ENCODE measurements around the gene PARD3B. TPM values are rescaled to one million over a fixed set of nuclear protein-coding genes. Genes with fewer than 3 reads are reported as not detected.

PARD3B gene
- total and polyA plus RNA-seq, 2 donors (not counting 1 experiment from before 2014, with no cell fraction given), result 7.4 to 20.6 TPM

DNA sequence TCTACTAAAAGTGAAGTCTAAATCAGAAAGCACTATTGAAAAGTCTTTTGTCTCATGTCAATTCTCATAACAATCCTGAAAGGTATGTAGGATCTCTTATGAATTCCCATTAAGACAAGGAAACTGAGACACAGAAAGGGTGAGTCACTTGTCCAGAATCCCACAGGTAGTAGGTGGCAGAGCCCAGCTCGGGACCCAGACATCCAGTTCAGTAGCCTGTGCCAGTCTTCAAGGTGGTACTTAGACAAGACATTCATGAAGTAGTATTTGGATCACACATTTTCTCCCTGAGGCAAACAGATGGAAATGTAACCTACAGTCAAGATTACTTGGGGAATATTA is 14.8 kb upstream of the PARD3B start:
- no peak for DNase-seq (ENCODE audit: low read depth in 2 of 2)
- Histone ChIP-seq H4K20me1 (ENCODE audit: control insufficient read depth, extremely low read depth, insufficient read depth, low read length) (no peaks in the 10 kb centered on the region), H3K9me3 (ENCODE audit: control insufficient read depth, insufficient read depth, low read depth, low read length) (no peaks in the 10 kb centered on the region), H3K4me3 (replicated peaks in 1 of 4; ENCODE audit: control extremely low read depth in 1 of 4, insufficient read depth in 1 of 4, low read depth in 3 of 4, low read length in 4 of 4) (no peak overlapping the region), H3K36me3 (ENCODE audit: control insufficient read depth, insufficient read depth, low read length) (no peaks in the 10 kb centered on the region), H3K27ac (ENCODE audit: insufficient read depth, low read length) (no peak overlapping the region), H3K9ac (ENCODE audit: insufficient read depth, low read length) (no peak overlapping the region), H3K27me3 (ENCODE audit: control insufficient read depth, insufficient read depth, low read length) (no peaks in the 10 kb centered on the region), H2AFZ (ENCODE audit: low read length) (no peak overlapping the region), H3K4me2 (ENCODE audit: extremely low read depth, insufficient read depth, low read length) (no peak overlapping the region), H3K79me2 (ENCODE audit: control insufficient read depth, insufficient read depth, low read length) (no peaks in the 10 kb centered on the region), H3K4me1 (ENCODE audit: control insufficient read depth, extremely low read depth, insufficient read depth, low read length) (no peaks in the 10 kb centered on the region)
- no peak for TF ChIP-seq EZH2 (IDR thresholded peaks at IDR 0.05; ENCODE audit: low read length, missing control alignments)
- TF ChIP-seq, protein P1, sequence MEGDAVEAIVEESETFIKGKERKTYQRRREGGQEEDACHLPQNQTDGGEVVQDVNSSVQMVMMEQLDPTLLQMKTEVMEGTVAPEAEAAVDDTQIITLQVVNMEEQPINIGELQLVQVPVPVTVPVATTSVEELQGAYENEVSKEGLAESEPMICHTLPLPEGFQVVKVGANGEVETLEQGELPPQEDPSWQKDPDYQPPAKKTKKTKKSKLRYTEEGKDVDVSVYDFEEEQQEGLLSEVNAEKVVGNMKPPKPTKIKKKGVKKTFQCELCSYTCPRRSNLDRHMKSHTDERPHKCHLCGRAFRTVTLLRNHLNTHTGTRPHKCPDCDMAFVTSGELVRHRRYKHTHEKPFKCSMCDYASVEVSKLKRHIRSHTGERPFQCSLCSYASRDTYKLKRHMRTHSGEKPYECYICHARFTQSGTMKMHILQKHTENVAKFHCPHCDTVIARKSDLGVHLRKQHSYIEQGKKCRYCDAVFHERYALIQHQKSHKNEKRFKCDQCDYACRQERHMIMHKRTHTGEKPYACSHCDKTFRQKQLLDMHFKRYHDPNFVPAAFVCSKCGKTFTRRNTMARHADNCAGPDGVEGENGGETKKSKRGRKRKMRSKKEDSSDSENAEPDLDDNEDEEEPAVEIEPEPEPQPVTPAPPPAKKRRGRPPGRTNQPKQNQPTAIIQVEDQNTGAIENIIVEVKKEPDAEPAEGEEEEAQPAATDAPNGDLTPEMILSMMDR (conservative IDR thresholded peaks at IDR 0.05 in 1 of 2, IDR thresholded peaks at IDR 0.05 in 1 of 2; ENCODE audit: low read depth in 1 of 2, low read length in 2 of 2), result no peak

DNA sequence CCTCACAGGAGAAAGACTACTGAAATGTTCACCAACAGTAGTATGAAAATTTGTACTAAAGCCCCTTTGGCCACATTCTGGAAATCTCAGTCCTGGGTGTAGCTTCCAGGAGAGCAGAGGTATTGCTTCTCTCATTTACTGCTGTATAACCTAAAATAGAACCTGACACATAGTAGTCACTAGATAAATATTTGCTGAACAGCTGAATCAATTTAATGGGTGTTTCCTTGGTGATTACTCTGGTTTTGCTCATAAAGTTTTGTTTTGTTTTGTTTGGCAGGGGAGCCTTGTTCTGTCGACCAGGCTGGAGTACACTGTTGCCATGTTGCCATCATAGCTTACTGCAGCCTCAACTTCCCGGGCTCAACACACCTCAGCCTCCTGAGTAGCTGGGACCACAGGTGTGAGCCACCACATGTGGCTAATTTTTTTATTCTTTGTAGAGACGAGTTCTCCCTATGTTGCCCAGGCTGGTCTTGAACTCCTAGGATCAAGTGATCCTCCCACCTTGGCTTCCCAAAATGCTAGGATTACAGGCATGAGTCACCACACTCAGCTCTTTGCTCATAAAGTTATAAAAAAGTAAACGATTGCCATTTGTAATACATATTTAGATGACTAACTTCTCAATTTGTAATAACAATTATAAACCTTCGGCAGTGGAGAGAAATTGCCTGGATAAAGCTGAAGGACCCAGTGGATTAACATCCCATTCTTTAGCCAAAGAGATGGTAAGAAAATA is 11.5 kb upstream of the PARD3B start:
- peak; percentile 57 to 58 for DNase-seq (ENCODE audit: low read depth in 2 of 2)
- no peaks in the 10 kb centered on the region for H3K27me3 ChIP-seq (ENCODE audit: control insufficient read depth, insufficient read depth, low read length)
- no peak for TF ChIP-seq EZH2 (IDR thresholded peaks at IDR 0.05; ENCODE audit: low read length, missing control alignments)
- TF ChIP-seq, protein P1 (conservative IDR thresholded peaks at IDR 0.05 in 1 of 2, IDR thresholded peaks at IDR 0.05 in 1 of 2; ENCODE audit: low read depth in 1 of 2, low read length in 2 of 2), result no peak
- no peak overlapping the region for H3K4me3 ChIP-seq (replicated peaks in 1 of 4; ENCODE audit: control extremely low read depth in 1 of 4, insufficient read depth in 1 of 4, low read depth in 3 of 4, low read length in 4 of 4)
- no peak overlapping the region for H3K9ac ChIP-seq (ENCODE audit: insufficient read depth, low read length)
- H3K9me3 ChIP-seq (ENCODE audit: control insufficient read depth, insufficient read depth, low read depth, low read length), result no peaks in the 10 kb centered on the region
- H2AFZ ChIP-seq (ENCODE audit: low read length), result no peak overlapping the region
- peaks cover 3% of the 10 kb centered on the region for H3K4me1 ChIP-seq (ENCODE audit: control insufficient read depth, extremely low read depth, insufficient read depth, low read length)
- no peaks in the 10 kb centered on the region for H4K20me1 ChIP-seq (ENCODE audit: control insufficient read depth, extremely low read depth, insufficient read depth, low read length)
- H3K36me3 ChIP-seq (ENCODE audit: control insufficient read depth, insufficient read depth, low read length), result no peaks in the 10 kb centered on the region
- H3K4me2 ChIP-seq (ENCODE audit: extremely low read depth, insufficient read depth, low read length), result no peak overlapping the region
- H3K79me2 ChIP-seq (ENCODE audit: control insufficient read depth, insufficient read depth, low read length), result no peaks in the 10 kb centered on the region
- peak overlapping the region; percentile 59 for H3K27ac ChIP-seq (ENCODE audit: insufficient read depth, low read length)

DNA sequence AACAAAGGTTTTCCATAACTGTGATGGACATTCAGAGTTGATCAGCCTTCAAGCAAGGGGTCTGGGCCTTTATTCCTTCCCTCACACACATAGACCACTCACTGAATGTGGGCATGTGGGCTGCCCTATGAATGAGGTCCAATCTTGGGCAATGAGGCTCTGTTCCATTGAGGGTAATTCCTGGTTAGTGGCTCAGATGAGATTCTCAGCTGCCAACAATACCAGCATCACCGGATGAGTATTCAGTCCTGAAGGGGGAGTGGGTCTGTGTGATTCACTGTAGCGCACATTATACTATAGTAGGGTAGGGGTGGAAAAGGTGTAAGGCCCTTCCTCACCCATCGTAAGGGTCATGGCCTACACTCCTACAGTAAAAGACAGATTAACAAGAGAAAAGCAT is 9.9 kb upstream of the PARD3B start:
- no peaks in the 10 kb centered on the region for H3K27me3 ChIP-seq (ENCODE audit: control insufficient read depth, insufficient read depth, low read length)
- no peak overlapping the region for H3K27ac ChIP-seq (ENCODE audit: insufficient read depth, low read length)
- DNase-seq (ENCODE audit: low read depth in 2 of 2), result no peak
- no peak overlapping the region for H3K4me2 ChIP-seq (ENCODE audit: extremely low read depth, insufficient read depth, low read length)
- no peak overlapping the region for H2AFZ ChIP-seq (ENCODE audit: low read length)
- peaks cover 3% of the 10 kb centered on the region for H3K4me1 ChIP-seq (ENCODE audit: control insufficient read depth, extremely low read depth, insufficient read depth, low read length)
- no peak overlapping the region for H3K9ac ChIP-seq (ENCODE audit: insufficient read depth, low read length)
- TF ChIP-seq, protein P1 (conservative IDR thresholded peaks at IDR 0.05 in 1 of 2, IDR thresholded peaks at IDR 0.05 in 1 of 2; ENCODE audit: low read depth in 1 of 2, low read length in 2 of 2), result no peak
- TF ChIP-seq EZH2 (IDR thresholded peaks at IDR 0.05; ENCODE audit: low read length, missing control alignments), result no peak
- H3K9me3 ChIP-seq (ENCODE audit: control insufficient read depth, insufficient read depth, low read depth, low read length), result no peaks in the 10 kb centered on the region
- no peaks in the 10 kb centered on the region for H3K36me3 ChIP-seq (ENCODE audit: control insufficient read depth, insufficient read depth, low read length)
- H4K20me1 ChIP-seq (ENCODE audit: control insufficient read depth, extremely low read depth, insufficient read depth, low read length), result no peaks in the 10 kb centered on the region
- H3K4me3 ChIP-seq (replicated peaks in 1 of 4; ENCODE audit: control extremely low read depth in 1 of 4, insufficient read depth in 1 of 4, low read depth in 3 of 4, low read length in 4 of 4), result no peak overlapping the region
- H3K79me2 ChIP-seq (ENCODE audit: control insufficient read depth, insufficient read depth, low read length), result no peaks in the 10 kb centered on the region

Measured in fibroblast of lung (primary cell).